ENCODE data around the gene PRKAG2. TPM values are rescaled to one million over a fixed set of nuclear protein-coding genes. Genes with fewer than 3 reads are reported as not detected.

The PRKAG2 gene
- total and polyA plus RNA-seq, 2 experiments from 2014 or later, result 9.1 to 14.9 TPM

DNA sequence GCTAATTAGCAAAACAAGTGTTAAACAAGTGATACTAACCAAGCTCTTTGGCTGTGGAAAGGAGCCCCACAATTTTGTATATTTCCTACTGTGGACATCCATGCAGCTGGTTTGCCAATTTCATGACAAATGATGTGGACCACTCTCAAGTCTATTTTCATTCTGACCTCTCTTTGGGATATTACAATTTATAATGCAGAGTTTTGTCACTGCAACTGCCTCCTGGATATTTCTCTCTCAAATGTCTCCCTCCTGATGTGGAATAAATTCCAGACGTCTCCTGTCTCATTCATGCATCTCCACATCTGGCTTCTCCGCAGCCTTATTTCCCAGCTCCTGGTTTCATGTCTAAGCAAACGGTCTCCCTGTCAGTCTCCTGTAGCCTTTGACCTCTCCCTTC lies 276.6 kb downstream of the PRKAG2 start:
- Histone ChIP-seq H3K4me3 (no peak overlapping the region), H4K20me1 (replicated peaks; ENCODE audit: insufficient read depth) (0 out of 2 replicates have a peak, but pooled peaks cover 5% of the 10 kb centered on the region), H2AFZ (no peak overlapping the region), H3K4me2 (no peak overlapping the region), H3K27me3 (ENCODE audit: insufficient read depth) (no peaks in the 10 kb centered on the region), H3K9me2 (ENCODE audit: insufficient read depth) (no peaks in the 10 kb centered on the region), H3K79me2 (replicated peaks; ENCODE audit: insufficient read depth) (0 out of 2 replicates have a peak, but pooled peaks cover 8% of the 10 kb centered on the region), H3K27ac (ENCODE audit: low read depth) (no peak overlapping the region), H3K4me1 (ENCODE audit: insufficient read depth) (no peaks in the 10 kb centered on the region), H3K36me3 (ENCODE audit: insufficient read depth) (no peaks in the 10 kb centered on the region), H3F3A (replicated peaks; ENCODE audit: low read depth) (no peaks in the 10 kb centered on the region)
- TF ChIP-seq, protein P1, sequence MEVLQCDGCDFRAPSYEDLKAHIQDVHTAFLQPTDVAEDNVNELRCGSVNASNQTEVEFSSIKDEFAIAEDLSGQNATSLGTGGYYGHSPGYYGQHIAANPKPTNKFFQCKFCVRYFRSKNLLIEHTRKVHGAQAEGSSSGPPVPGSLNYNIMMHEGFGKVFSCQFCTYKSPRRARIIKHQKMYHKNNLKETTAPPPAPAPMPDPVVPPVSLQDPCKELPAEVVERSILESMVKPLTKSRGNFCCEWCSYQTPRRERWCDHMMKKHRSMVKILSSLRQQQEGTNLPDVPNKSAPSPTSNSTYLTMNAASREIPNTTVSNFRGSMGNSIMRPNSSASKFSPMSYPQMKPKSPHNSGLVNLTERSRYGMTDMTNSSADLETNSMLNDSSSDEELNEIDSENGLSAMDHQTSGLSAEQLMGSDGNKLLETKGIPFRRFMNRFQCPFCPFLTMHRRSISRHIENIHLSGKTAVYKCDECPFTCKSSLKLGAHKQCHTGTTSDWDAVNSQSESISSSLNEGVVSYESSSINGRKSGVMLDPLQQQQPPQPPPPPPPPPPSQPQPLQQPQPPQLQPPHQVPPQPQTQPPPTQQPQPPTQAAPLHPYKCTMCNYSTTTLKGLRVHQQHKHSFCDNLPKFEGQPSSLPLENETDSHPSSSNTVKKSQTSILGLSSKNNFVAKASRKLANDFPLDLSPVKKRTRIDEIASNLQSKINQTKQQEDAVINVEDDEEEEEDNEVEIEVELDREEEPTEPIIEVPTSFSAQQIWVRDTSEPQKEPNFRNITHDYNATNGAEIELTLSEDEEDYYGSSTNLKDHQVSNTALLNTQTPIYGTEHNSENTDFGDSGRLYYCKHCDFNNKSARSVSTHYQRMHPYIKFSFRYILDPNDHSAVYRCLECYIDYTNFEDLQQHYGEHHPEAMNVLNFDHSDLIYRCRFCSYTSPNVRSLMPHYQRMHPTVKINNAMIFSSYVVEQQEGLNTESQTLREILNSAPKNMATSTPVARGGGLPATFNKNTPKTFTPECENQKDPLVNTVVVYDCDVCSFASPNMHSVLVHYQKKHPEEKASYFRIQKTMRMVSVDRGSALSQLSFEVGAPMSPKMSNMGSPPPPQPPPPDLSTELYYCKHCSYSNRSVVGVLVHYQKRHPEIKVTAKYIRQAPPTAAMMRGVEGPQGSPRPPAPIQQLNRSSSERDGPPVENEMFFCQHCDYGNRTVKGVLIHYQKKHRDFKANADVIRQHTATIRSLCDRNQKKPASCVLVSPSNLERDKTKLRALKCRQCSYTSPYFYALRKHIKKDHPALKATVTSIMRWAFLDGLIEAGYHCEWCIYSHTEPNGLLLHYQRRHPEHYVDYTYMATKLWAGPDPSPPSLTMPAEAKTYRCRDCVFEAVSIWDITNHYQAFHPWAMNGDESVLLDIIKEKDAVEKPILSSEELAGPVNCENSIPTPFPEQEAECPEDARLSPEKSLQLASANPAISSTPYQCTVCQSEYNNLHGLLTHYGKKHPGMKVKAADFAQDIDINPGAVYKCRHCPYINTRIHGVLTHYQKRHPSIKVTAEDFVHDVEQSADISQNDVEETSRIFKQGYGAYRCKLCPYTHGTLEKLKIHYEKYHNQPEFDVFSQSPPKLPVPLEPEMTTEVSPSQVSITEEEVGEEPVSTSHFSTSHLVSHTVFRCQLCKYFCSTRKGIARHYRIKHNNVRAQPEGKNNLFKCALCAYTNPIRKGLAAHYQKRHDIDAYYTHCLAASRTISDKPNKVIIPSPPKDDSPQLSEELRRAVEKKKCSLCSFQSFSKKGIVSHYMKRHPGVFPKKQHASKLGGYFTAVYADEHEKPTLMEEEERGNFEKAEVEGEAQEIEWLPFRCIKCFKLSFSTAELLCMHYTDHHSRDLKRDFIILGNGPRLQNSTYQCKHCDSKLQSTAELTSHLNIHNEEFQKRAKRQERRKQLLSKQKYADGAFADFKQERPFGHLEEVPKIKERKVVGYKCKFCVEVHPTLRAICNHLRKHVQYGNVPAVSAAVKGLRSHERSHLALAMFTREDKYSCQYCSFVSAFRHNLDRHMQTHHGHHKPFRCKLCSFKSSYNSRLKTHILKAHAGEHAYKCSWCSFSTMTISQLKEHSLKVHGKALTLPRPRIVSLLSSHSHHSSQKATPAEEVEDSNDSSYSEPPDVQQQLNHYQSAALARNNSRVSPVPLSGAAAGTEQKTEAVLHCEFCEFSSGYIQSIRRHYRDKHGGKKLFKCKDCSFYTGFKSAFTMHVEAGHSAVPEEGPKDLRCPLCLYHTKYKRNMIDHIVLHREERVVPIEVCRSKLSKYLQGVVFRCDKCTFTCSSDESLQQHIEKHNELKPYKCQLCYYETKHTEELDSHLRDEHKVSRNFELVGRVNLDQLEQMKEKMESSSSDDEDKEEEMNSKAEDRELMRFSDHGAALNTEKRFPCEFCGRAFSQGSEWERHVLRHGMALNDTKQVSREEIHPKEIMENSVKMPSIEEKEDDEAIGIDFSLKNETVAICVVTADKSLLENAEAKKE (CRISPR knock-in tag; IDR thresholded peaks at IDR 0.05), result no peak
- TF ChIP-seq NANOG (IDR thresholded peaks at IDR 0.05; ENCODE audit: borderline replicate concordance), result no peak
- TF ChIP-seq, protein P2, sequence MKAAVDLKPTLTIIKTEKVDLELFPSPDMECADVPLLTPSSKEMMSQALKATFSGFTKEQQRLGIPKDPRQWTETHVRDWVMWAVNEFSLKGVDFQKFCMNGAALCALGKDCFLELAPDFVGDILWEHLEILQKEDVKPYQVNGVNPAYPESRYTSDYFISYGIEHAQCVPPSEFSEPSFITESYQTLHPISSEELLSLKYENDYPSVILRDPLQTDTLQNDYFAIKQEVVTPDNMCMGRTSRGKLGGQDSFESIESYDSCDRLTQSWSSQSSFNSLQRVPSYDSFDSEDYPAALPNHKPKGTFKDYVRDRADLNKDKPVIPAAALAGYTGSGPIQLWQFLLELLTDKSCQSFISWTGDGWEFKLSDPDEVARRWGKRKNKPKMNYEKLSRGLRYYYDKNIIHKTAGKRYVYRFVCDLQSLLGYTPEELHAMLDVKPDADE (IDR thresholded peaks at IDR 0.05), result no peak
- H3K4me1 Mint-ChIP-seq, result peaks cover 4% of the 10 kb centered on the region
- no peak for DNase-seq (ENCODE audit: low spot score)
- H3K27me3 Mint-ChIP-seq (ENCODE audit: insufficient read depth, low read depth, poor library complexity), result peaks cover 3% of the 10 kb centered on the region
- no peak overlapping the region for H3K4me3 Mint-ChIP-seq
- H3K36me3 Mint-ChIP-seq (ENCODE audit: low read depth), result peaks cover 3% of the 10 kb centered on the region; the same call in 1 of the 3 replicates
- H3K27ac Mint-ChIP-seq, result no peak overlapping the region
- ATAC-seq, result no peak
- no peaks in the 10 kb centered on the region for H3K9me3 Mint-ChIP-seq
